Ovary (tissue), 3 donors: ENCODE measurements around the gene ZNF429.

ENCODE experiments used
- CTCF ChIP-seq, 3 donors: fragments of 450-650 bp in 2 of 3; fragments of 200-600 bp in 1 of 3; IDR thresholded peaks; one replicate each; pipeline versions ENCODE4 v1.5.1 to v1.8.0; 2016 to 2022; ENCODE audit warnings: antibody characterized with exemption in 3 of 3, mild to moderate bottlenecking in 1 of 3
- EP300 ChIP-seq: sonication (generic); formaldehyde crosslinking; IDR thresholded peaks from one replicate; pipeline ENCODE4 v1.6.1; 2017; ENCODE audit warnings: antibody characterized with exemption
- POLR2A ChIP-seq: fragments of 450-650 bp; IDR thresholded peaks from one replicate; pipeline ENCODE4 v1.6.1; 2017; ENCODE audit warnings: antibody characterized with exemption, mild to moderate bottlenecking, moderate library complexity
- donor health status: DM: no; HTN: no; CAD: no.

- TF ChIP-seq CTCF (IDR thresholded peaks at IDR 0.05) (no peak), POLR2A (no peak), EP300 (no peak)
Measured at GRCh38 chr19:21487969-21488368, 17.4 kb upstream of the ZNF429 start.
